ENCODE measurements around the gene OSER1. TPM values are rescaled to one million over a fixed set of nuclear protein-coding genes. Genes with fewer than 3 reads are reported as not detected.

The OSER1 gene
- polyA plus RNA-seq, 1 of the 3 experiments (the other 2 are of a cell fraction) = 22.3 TPM

DNA sequence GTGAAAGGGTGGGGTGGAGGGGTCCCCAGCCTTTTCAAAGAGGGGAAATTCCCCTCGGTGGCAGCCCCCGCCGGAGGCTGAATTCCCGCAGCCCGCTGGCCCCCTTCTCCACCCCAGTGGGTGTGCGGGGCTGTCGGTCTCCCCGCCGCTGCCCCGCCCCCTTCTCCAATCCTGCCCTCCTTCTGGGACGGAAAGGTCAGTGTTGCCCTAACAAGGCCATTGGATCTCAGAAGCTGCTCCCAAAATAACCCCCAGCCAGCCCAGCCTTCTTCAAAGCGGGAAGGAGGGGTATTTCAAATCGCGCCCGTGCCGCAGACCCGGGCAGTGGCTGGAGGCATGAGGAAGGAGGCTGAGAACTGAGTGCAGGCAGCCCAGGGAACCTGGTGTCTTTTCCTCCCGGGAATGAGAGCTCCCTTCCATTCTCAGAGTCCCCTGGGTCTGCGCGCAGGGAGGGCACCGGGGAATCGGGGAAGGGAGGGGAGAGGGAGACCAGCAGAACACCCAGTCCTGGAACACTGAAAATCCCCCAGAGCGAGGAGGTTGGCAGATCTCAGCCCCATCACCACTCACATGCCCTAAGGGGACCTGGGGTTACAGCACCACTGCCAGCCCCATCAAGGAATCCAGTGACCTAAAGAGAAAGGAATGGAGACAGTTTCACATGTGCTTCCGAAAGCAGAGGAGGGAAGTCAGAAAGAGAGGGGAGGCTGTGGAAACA, 23.4 kb downstream of the OSER1 start, which contains the start of gene JPH2 (continued):
- TF ChIP-seq, protein P1, sequence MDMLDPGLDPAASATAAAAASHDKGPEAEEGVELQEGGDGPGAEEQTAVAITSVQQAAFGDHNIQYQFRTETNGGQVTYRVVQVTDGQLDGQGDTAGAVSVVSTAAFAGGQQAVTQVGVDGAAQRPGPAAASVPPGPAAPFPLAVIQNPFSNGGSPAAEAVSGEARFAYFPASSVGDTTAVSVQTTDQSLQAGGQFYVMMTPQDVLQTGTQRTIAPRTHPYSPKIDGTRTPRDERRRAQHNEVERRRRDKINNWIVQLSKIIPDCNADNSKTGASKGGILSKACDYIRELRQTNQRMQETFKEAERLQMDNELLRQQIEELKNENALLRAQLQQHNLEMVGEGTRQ (IDR thresholded peaks at IDR 0.05; ENCODE audit: borderline replicate concordance, low read depth, low read length) = no peak
- TF ChIP-seq GATA2 (CRISPR knock-in tag; IDR thresholded peaks at IDR 0.05) (no peak), YY1 (IDR thresholded peaks at IDR 0.05; ENCODE audit: low read depth) (0 out of 2 replicates have a peak, but pooled peaks have one; percentile 19), TEAD4 (IDR thresholded peaks at IDR 0.05; ENCODE audit: borderline replicate concordance, insufficient read depth) (no peak), SIN3A (IDR thresholded peaks at IDR 0.05; ENCODE audit: borderline replicate concordance, low read depth, low read length) (no peak)
- TF ChIP-seq, protein P2, sequence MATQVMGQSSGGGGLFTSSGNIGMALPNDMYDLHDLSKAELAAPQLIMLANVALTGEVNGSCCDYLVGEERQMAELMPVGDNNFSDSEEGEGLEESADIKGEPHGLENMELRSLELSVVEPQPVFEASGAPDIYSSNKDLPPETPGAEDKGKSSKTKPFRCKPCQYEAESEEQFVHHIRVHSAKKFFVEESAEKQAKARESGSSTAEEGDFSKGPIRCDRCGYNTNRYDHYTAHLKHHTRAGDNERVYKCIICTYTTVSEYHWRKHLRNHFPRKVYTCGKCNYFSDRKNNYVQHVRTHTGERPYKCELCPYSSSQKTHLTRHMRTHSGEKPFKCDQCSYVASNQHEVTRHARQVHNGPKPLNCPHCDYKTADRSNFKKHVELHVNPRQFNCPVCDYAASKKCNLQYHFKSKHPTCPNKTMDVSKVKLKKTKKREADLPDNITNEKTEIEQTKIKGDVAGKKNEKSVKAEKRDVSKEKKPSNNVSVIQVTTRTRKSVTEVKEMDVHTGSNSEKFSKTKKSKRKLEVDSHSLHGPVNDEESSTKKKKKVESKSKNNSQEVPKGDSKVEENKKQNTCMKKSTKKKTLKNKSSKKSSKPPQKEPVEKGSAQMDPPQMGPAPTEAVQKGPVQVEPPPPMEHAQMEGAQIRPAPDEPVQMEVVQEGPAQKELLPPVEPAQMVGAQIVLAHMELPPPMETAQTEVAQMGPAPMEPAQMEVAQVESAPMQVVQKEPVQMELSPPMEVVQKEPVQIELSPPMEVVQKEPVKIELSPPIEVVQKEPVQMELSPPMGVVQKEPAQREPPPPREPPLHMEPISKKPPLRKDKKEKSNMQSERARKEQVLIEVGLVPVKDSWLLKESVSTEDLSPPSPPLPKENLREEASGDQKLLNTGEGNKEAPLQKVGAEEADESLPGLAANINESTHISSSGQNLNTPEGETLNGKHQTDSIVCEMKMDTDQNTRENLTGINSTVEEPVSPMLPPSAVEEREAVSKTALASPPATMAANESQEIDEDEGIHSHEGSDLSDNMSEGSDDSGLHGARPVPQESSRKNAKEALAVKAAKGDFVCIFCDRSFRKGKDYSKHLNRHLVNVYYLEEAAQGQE (IDR thresholded peaks at IDR 0.05; ENCODE audit: low read depth, low read length) = no peak

DNA sequence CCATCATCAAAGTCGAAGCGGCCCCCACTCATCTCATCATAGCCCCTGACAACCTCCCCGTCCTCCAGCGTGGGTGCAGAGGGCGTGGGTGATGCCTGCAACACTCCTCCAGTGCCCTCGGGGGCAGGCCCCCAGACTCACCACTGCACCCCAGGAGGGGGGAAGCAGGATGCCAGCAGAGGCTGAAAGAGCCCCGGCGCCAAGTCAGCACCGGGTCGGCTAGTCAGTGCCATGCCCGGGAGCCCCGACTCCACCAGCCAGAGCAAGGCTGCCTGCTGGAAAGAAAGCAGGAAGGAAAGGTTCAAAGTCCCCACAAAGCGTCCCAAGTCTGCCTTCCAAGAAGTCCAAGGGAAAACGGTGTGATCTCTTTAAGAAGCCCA, 23.9 kb downstream of the OSER1 start:
- H3K27ac ChIP-seq (ENCODE audit: low read depth in 2 of 2, low read length in 1 of 2) = peak overlapping the region; percentile 54 to 78; a peak in 3 of 4 replicates
- no peaks in the 10 kb centered on the region for H3K9me2 ChIP-seq
- no peaks in the 10 kb centered on the region for H3K79me2 ChIP-seq (ENCODE audit: insufficient read depth)
- no peaks in the 10 kb centered on the region for H3K27me3 ChIP-seq (ENCODE audit: insufficient read depth)
- H3K36me3 ChIP-seq (replicated peaks in 1 of 2; ENCODE audit: control insufficient read depth in 1 of 2, insufficient read depth in 2 of 2, low read length in 1 of 2) = no peaks in the 10 kb centered on the region
- POLR2A ChIA-PET = no interaction called here
- no peak for TF ChIP-seq GABPA (IDR thresholded peaks at IDR 0.05; ENCODE audit: low read depth)
- TF ChIP-seq, protein P3, sequence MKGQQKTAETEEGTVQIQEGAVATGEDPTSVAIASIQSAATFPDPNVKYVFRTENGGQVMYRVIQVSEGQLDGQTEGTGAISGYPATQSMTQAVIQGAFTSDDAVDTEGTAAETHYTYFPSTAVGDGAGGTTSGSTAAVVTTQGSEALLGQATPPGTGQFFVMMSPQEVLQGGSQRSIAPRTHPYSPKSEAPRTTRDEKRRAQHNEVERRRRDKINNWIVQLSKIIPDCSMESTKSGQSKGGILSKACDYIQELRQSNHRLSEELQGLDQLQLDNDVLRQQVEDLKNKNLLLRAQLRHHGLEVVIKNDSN (IDR thresholded peaks at IDR 0.05; ENCODE audit: borderline replicate concordance, low read depth) = no peak
- WGBS (ENCODE audit: low lambda C conversion rate) = 33% methylated on average over 14 of the region's 14 CpGs
- peak overlapping the region; percentile 72 for H3K9ac ChIP-seq
- peak overlapping the region; percentile 98 for H2AFZ ChIP-seq (ENCODE audit: low read depth)
- CTCF ChIA-PET = interaction anchor here (1.1 to 19.9 kb wide), 4 partner anchors 10 to 74 kb away, joined by 3 to 618 read pairs (median 7); no protein-coding TSS in a partner anchor
- H3K4me1 ChIP-seq (ENCODE audit: control insufficient read depth in 1 of 2, insufficient read depth in 2 of 2, low read depth in 1 of 2, low read length in 1 of 2) = peaks cover 12 to 16% of the 10 kb centered on the region in 2 experiments; a peak in 2 of 4 replicates
- peak overlapping the region; percentile 95 for H3K4me2 ChIP-seq
- H3K4me3 ChIP-seq (ENCODE audit: low read depth in 2 of 2, low read length in 1 of 2) = peak overlapping the region; percentile 39 to 60
- no peaks in the 10 kb centered on the region for H3F3A ChIP-seq (replicated peaks; ENCODE audit: insufficient read depth)
- H4K20me1 ChIP-seq (ENCODE audit: insufficient read depth) = no peaks in the 10 kb centered on the region
- H3K9me3 ChIP-seq = no peaks in the 10 kb centered on the region
- peak; percentile 44 for DNase-seq

Data from SK-N-SH (cell line).